ENCODE results near the gene PCDHGB7.
"Not testable (repeated sequence)": the region's sequence is repeated elsewhere in the genome, so short reads cannot be mapped to it uniquely, and the experiment has no call there.

PCDHGB7 gene

DNA sequence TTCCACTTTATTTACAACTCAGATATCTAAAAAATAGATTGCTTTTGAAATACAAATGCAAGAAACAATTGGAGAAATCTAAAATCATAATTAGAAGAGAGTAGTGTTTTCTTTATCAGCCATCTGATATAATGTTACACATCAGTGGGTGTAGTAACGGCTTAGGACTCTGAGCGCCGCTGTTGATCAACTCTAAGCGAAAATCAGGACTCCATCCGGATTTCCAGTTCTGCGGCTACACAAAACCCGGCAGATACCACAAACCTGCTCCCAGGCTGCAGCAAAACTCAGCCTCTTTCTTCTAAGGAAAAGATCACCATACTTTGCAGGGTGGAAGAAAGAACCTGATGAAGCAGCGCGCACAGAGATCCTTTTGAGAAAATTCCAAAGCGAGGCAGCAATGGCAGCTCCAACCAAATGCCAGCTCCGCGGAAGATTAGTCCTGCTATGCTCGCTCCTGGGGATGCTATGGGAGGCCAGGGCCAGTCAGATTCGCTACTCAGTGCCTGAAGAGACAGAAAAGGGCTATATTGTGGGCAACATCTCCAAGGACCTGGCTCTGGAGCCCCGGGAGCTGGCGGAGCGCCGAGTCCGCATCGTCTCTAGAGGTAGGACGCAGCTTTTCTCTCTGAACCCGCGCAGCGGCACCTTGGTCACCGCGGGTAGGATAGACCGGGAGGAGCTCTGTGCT is 14.8 kb upstream of the PCDHGB7 start, which contains the start of gene PCDHGA9:
PCDHGA9 (plus strand) TSS at position 226 of the 691 bp plus-strand sequence; CDS start at position 401, 175 bp downstream.
- POLR2A ChIA-PET: no interaction called here
- CTCF ChIA-PET: interaction anchor here (1.4 to 1.5 kb wide), 3 partner anchors 15 to 165 kb away, joined by 3 to 6 read pairs (median 3); partner anchors contain the start of gene PCDHGB7
- TF ChIP-seq, protein P1, sequence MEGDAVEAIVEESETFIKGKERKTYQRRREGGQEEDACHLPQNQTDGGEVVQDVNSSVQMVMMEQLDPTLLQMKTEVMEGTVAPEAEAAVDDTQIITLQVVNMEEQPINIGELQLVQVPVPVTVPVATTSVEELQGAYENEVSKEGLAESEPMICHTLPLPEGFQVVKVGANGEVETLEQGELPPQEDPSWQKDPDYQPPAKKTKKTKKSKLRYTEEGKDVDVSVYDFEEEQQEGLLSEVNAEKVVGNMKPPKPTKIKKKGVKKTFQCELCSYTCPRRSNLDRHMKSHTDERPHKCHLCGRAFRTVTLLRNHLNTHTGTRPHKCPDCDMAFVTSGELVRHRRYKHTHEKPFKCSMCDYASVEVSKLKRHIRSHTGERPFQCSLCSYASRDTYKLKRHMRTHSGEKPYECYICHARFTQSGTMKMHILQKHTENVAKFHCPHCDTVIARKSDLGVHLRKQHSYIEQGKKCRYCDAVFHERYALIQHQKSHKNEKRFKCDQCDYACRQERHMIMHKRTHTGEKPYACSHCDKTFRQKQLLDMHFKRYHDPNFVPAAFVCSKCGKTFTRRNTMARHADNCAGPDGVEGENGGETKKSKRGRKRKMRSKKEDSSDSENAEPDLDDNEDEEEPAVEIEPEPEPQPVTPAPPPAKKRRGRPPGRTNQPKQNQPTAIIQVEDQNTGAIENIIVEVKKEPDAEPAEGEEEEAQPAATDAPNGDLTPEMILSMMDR (IDR thresholded peaks at IDR 0.05; ENCODE audit: control extremely low read depth, extremely low read depth, low read depth, missing control alignments): peak; percentile 15
- no peak for DNase-seq (ENCODE audit: extremely low spot score)

DNA sequence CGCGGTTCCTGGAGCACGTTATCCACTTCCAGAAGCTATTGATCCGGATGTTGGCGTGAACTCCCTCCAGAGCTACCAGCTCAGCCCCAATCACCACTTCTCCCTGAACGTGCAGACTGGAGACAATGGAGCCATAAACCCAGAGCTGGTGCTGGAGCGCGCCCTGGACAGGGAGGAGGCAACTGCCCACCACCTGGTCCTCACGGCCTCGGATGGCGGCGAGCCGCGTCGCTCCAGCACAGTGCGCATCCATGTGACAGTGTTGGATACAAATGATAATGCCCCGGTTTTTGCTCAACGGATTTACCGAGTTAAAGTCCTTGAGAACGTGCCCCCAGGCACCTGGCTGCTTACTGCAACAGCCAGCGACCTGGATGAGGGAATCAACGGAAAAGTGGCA is 14.1 kb upstream of the PCDHGB7 start:
- POLR2A ChIA-PET: no interaction called here
- DNase-seq (ENCODE audit: extremely low spot score): no peak
- TF ChIP-seq, protein P1 (IDR thresholded peaks at IDR 0.05; ENCODE audit: control extremely low read depth, extremely low read depth, low read depth, missing control alignments): no peak
- CTCF ChIA-PET: interaction anchor here (1.4 to 1.5 kb wide), 3 partner anchors 14 to 164 kb away, joined by 3 to 6 read pairs (median 3); partner anchors contain the start of gene PCDHGB7

DNA sequence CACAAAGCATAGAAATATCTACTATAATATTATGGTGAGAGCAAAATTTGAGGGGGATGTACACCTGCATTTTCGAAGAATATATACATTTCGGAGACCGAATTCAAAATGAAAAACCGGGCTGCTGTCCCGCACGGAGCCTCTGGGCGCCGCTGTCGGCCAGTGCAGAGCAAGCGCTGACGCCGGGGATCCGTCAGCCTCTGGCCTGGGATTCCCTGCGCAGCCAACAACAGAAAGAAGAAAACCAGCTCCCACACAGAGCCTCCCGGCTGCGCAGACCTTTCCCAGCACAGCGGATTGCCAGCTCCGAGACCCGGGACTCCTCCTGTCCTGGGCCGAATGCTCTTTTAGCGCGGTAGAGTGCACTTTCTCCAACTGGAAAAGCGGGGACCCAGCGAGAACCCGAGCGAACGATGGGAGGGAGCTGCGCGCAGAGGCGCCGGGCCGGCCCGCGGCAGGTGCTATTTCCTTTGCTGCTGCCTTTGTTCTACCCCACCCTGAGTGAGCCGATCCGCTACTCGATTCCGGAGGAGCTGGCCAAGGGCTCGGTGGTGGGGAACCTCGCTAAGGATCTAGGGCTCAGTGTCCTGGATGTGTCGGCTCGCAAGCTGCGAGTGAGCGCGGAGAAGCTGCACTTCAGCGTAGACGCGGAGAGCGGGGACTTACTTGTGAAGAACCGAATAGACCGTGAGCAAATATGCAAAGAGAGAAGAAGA is 9.5 kb upstream of the PCDHGB7 start, which contains the start of gene PCDHGB6:
PCDHGB6 (plus strand) TSS at position 232 of the 716 bp plus-strand sequence; CDS start at position 414, 182 bp downstream.
- CTCF ChIA-PET: interaction anchor here (0.6 to 4.2 kb wide), 21 partner anchors 10 to 553 kb away, joined by 3 to 42 read pairs (median 4); partner anchors contain the start of genes PCDHGA1, PCDHGA11, PCDHGB2 and PCDHGB5
- POLR2A ChIA-PET: not testable (repeated sequence)
- peak; percentile 57 for DNase-seq (ENCODE audit: extremely low spot score)
- TF ChIP-seq, protein P1 (IDR thresholded peaks at IDR 0.05; ENCODE audit: control extremely low read depth, extremely low read depth, low read depth, missing control alignments): peak; percentile 55

- ChIA-PET CTCF (interaction anchor here (1.0 to 2.6 kb wide), 3 partner anchors 11 to 148 kb away, joined by 3 to 8 read pairs (median 4); partner anchors contain the start of gene PCDHGA11), POLR2A (no interaction called here)
- DNase-seq (ENCODE audit: extremely low spot score): no peak
- TF ChIP-seq, protein P1 (IDR thresholded peaks at IDR 0.05; ENCODE audit: control extremely low read depth, extremely low read depth, low read depth, missing control alignments): no peak
These were observed 7.7 kb upstream of the PCDHGB7 start for GRCh38 chr5:141409598-141410306.

- CTCF ChIA-PET: interaction anchor here (1.2 to 12.7 kb wide), 7 partner anchors 10 to 152 kb away, joined by 3 to 180 read pairs (median 53); partner anchors contain the start of genes PCDHGA1, PCDHGA11 and PCDHGB5
- POLR2A ChIA-PET: no interaction called here
- no peak for DNase-seq (ENCODE audit: extremely low spot score)
- TF ChIP-seq, protein P1 (IDR thresholded peaks at IDR 0.05; ENCODE audit: control extremely low read depth, extremely low read depth, low read depth, missing control alignments): no peak
These were observed 5.9 kb upstream of the PCDHGB7 start for GRCh38 chr5:141411575-141411974.

Data from GM10248 (cell line).